Immature natural killer cell (primary cell): Measurements from ENCODE around the gene MORF4L1. TPM values are rescaled to one million over a fixed set of nuclear protein-coding genes. Genes with fewer than 3 reads are reported as not detected.
"Not testable (repeated sequence)": the region's sequence is repeated elsewhere in the genome, so short reads cannot be mapped to it uniquely, and the experiment has no call there.

Experiments
- DNase-seq, 3 donors: peaks; one replicate each; pipeline ENCODE4 v3.0.0; 2022; ENCODE audit warnings: mixed read lengths in 1 of 3
- H3K27ac Mint-ChIP-seq, 6 donors: one replicate each; pipeline ENCODE4 v1.8.0; 2020; ENCODE audit warnings: mixed read lengths in 6 of 6, mild to moderate bottlenecking in 5 of 6, inconsistent platforms in 4 of 6, moderate library complexity in 3 of 6
- H3K27me3 Mint-ChIP-seq, 3 donors: one replicate each; pipeline ENCODE4 v1.8.0; 2020 to 2021; ENCODE audit warnings: low read depth in 3 of 3, mild to moderate bottlenecking in 3 of 3, mixed read lengths in 3 of 3, moderate library complexity in 3 of 3, inconsistent platforms in 1 of 3
- H3K36me3 Mint-ChIP-seq, 3 donors: one replicate each; pipeline ENCODE4 v1.8.0; 2020; ENCODE audit warnings: mixed read lengths in 3 of 3, inconsistent platforms in 2 of 3, mild to moderate bottlenecking in 2 of 3
- H3K4me1 Mint-ChIP-seq, 2 donors: one replicate each; pipeline ENCODE4 v1.8.0; 2020; ENCODE audit warnings: inconsistent platforms in 2 of 2, mild to moderate bottlenecking in 2 of 2, mixed read lengths in 2 of 2, moderate library complexity in 1 of 2
- H3K4me3 Mint-ChIP-seq, 5 donors: one replicate each; pipeline ENCODE4 v1.8.0; 2020; ENCODE audit warnings: mild to moderate bottlenecking in 5 of 5, mixed read lengths in 5 of 5, inconsistent platforms in 3 of 5, moderate library complexity in 3 of 5
- H3K9me3 Mint-ChIP-seq, 6 donors: one replicate each; pipeline ENCODE4 v1.8.0; 2020; ENCODE audit warnings: mild to moderate bottlenecking in 6 of 6, mixed read lengths in 6 of 6, inconsistent platforms in 4 of 6, moderate library complexity in 3 of 6
- polyA plus RNA-seq, 3 donors: library from polyadenylated mRNA; unstranded; fragments of 300-500 nt; fragmentation: Illumina TruSeq; gene quantifications; one replicate each; pipeline ENCODE4 v1.2.3, GENCODE V29; 2021

MORF4L1 gene
- 100 to 1,000 TPM; 235 to 280 (median 253) TPM for polyA plus RNA-seq

- peaks cover 23 to 36% (median 26%) of the 10 kb centered on the region in 3 donors for H3K27me3 Mint-ChIP-seq
- H3K27ac Mint-ChIP-seq, result peak within 1 kb of the TSS; percentile 98 to 100 (median 100)
- peaks cover 0 to 1% (median 0%) of the 10 kb centered on the region in 6 donors for H3K9me3 Mint-ChIP-seq
- peaks cover 43 to 45% of the 10 kb centered on the region in 2 donors for H3K4me1 Mint-ChIP-seq
- peak within 1 kb of the TSS; percentile 92 to 100 (median 100) for H3K4me3 Mint-ChIP-seq
- no peaks in the 10 kb centered on the region for H3K36me3 Mint-ChIP-seq
- peak; percentile 96 to 97 (median 96) for DNase-seq
Observed at GRCh38 chr15:78872155-78872971, at the start of gene MORF4L1. TSS of gene MORF4L1 (plus strand) at chr15:78872890. CDS start at chr15:78873018, 128 bp downstream.

- DNase-seq, result no peak
- Mint-ChIP-seq H3K9me3 (no peaks in the 10 kb centered on the region), H3K4me3 (peak overlapping the region in 2 of 5 donors; percentile 0 to 1), H3K4me1 (peaks cover 5% of the 10 kb centered on the region in 2 donors), H3K27me3 (peaks cover 0 to 7% (median 2%) of the 10 kb centered on the region in 3 donors), H3K36me3 (no peaks in the 10 kb centered on the region), H3K27ac (peak overlapping the region in 1 of 6 donors; percentile 0)
Observed at GRCh38 chr15:78828920-78829319, 43.8 kb upstream of the MORF4L1 start.

GRCh38 chr15:78830514-78831228 lies 42.0 kb upstream of the MORF4L1 start:
- Mint-ChIP-seq H3K36me3 (no peaks in the 10 kb centered on the region), H3K27ac (peak overlapping the region in 5 of 6 donors; percentile 7 to 69 (median 49)), H3K27me3 (peaks cover 0 to 7% (median 2%) of the 10 kb centered on the region in 3 donors), H3K4me3 (peak overlapping the region; percentile 71 to 88 (median 78)), H3K4me1 (peaks cover 5% of the 10 kb centered on the region in 2 donors), H3K9me3 (no peaks in the 10 kb centered on the region)
- peak; percentile 19 to 25 (median 20) for DNase-seq

GRCh38 chr15:78831229-78832207 lies 41.2 kb upstream of the MORF4L1 start:
- Mint-ChIP-seq H3K4me3 (peak overlapping the region; percentile 43 to 88 (median 78)), H3K9me3 (no peaks in the 10 kb centered on the region), H3K36me3 (no peaks in the 10 kb centered on the region), H3K27ac (peak overlapping the region in 2 of 6 donors; percentile 28 to 68), H3K27me3 (peaks cover 0 to 7% (median 2%) of the 10 kb centered on the region in 3 donors), H3K4me1 (peaks cover 5% of the 10 kb centered on the region in 2 donors)
- no peak for DNase-seq

GRCh38 chr15:78836333-78836732 lies 36.4 kb upstream of the MORF4L1 start:
- Mint-ChIP-seq H3K27me3 (peaks cover 1 to 11% (median 2%) of the 10 kb centered on the region in 3 donors), H3K9me3 (no peaks in the 10 kb centered on the region), H3K27ac (no peak overlapping the region), H3K36me3 (no peaks in the 10 kb centered on the region), H3K4me1 (peaks cover 2 to 5% of the 10 kb centered on the region in 2 donors), H3K4me3 (no peak overlapping the region)
- no peak for DNase-seq

- Mint-ChIP-seq H3K27ac (no peak overlapping the region), H3K9me3 (no peaks in the 10 kb centered on the region), H3K4me3 (no peak overlapping the region), H3K4me1 (peaks cover 0 to under 1% of the 10 kb centered on the region in 2 donors), H3K27me3 (peaks cover 0 to 11% (median 1%) of the 10 kb centered on the region in 3 donors), H3K36me3 (no peaks in the 10 kb centered on the region)
- no peak for DNase-seq
Observed at GRCh38 chr15:78837131-78837530, 35.6 kb upstream of the MORF4L1 start.

GRCh38 chr15:78837543-78837942 lies 35.1 kb upstream of the MORF4L1 start:
- H3K27me3 Mint-ChIP-seq, result peaks cover 0 to 11% (median 1%) of the 10 kb centered on the region in 3 donors
- no peaks in the 10 kb centered on the region for H3K9me3 Mint-ChIP-seq
- no peak overlapping the region for H3K4me3 Mint-ChIP-seq
- H3K27ac Mint-ChIP-seq, result no peak overlapping the region
- H3K4me1 Mint-ChIP-seq, result no peaks in the 10 kb centered on the region
- no peaks in the 10 kb centered on the region for H3K36me3 Mint-ChIP-seq
- no peak for DNase-seq

- H3K4me3 Mint-ChIP-seq, result no peak overlapping the region
Observed at GRCh38 chr15:78838489-78838888, 34.2 kb upstream of the MORF4L1 start.

GRCh38 chr15:78839151-78839550 lies 33.5 kb upstream of the MORF4L1 start:
- H3K27me3 Mint-ChIP-seq, H3K4me1 Mint-ChIP-seq, H3K36me3 Mint-ChIP-seq, DNase-seq, H3K9me3 Mint-ChIP-seq, H3K4me3 Mint-ChIP-seq: not testable (repeated sequence)
- peak overlapping the region in 1 of 6 donors; percentile 18 for H3K27ac Mint-ChIP-seq

More at GRCh38 chr15:78838489-78838888, 34.2 kb upstream of the MORF4L1 start:
- H3K4me1 Mint-ChIP-seq, result no peaks in the 10 kb centered on the region
- no peaks in the 10 kb centered on the region for H3K36me3 Mint-ChIP-seq
- DNase-seq, result no peak
- H3K27ac Mint-ChIP-seq, result no peak overlapping the region
- no peaks in the 10 kb centered on the region for H3K9me3 Mint-ChIP-seq
- H3K27me3 Mint-ChIP-seq, result peaks cover 0 to 4% (median 1%) of the 10 kb centered on the region in 3 donors

- no peak overlapping the region for H3K4me3 Mint-ChIP-seq
- no peaks in the 10 kb centered on the region for H3K4me1 Mint-ChIP-seq
- no peak overlapping the region for H3K27ac Mint-ChIP-seq
- peaks cover 0 to 4% (median 1%) of the 10 kb centered on the region in 3 donors for H3K27me3 Mint-ChIP-seq
- no peaks in the 10 kb centered on the region for H3K36me3 Mint-ChIP-seq
- DNase-seq, result no peak
- no peaks in the 10 kb centered on the region for H3K9me3 Mint-ChIP-seq
Observed at GRCh38 chr15:78840661-78841375, 31.9 kb upstream of the MORF4L1 start.

- Mint-ChIP-seq H3K36me3 (no peaks in the 10 kb centered on the region), H3K4me1 (no peaks in the 10 kb centered on the region), H3K27me3 (peaks cover 0 to 4% (median 1%) of the 10 kb centered on the region in 3 donors), H3K4me3 (no peak overlapping the region), H3K27ac (no peak overlapping the region), H3K9me3 (no peaks in the 10 kb centered on the region)
- DNase-seq, result no peak
Observed at GRCh38 chr15:78841376-78841706, 31.3 kb upstream of the MORF4L1 start.

GRCh38 chr15:78841891-78842290 lies 30.8 kb upstream of the MORF4L1 start:
- no peak for DNase-seq
- Mint-ChIP-seq H3K4me3 (no peak overlapping the region), H3K27me3 (peaks cover 0 to 4% (median 1%) of the 10 kb centered on the region in 3 donors), H3K4me1 (no peaks in the 10 kb centered on the region), H3K36me3 (no peaks in the 10 kb centered on the region), H3K27ac (no peak overlapping the region), H3K9me3 (no peaks in the 10 kb centered on the region)

- H3K36me3 Mint-ChIP-seq, result no peaks in the 10 kb centered on the region
- H3K27ac Mint-ChIP-seq, result no peak overlapping the region
- no peak for DNase-seq
- H3K27me3 Mint-ChIP-seq, result peaks cover 0 to 4% (median 1%) of the 10 kb centered on the region in 3 donors
- no peaks in the 10 kb centered on the region for H3K4me1 Mint-ChIP-seq
- H3K9me3 Mint-ChIP-seq, result no peaks in the 10 kb centered on the region
- H3K4me3 Mint-ChIP-seq, result no peak overlapping the region
Observed at GRCh38 chr15:78842519-78842918, 30.2 kb upstream of the MORF4L1 start.
